GM12878 (cell line): ENCODE results near the gene ASB4. TPM values are rescaled to one million over a fixed set of nuclear protein-coding genes. Genes with fewer than 3 reads are reported as not detected.

Experiments used
- ATAC-seq: fragments of 200-7000 bp; cut with Tn5 transposase; 3 replicates; pipeline ENCODE4 v1.9.1; 2020; ENCODE audit warnings: mild to moderate bottlenecking, moderate library complexity
- BruUV-seq: library from RNA; stranded (reverse); fragments of 400-500 nt; replicated peaks from 2 replicates; lab custom pipeline; 2021; lab: Mats Ljungman, UMichigan
- CTCF ChIA-PET: fragments of 300-600 bp; sonication (Branson Sonifier 250); formaldehyde crosslinking; extraction: SDS; loops from one replicate; lab custom pipeline; 2021; ENCODE audit warnings: inconsistent platforms; lab: Yijun Ruan, JAX
- POLR2A ChIA-PET: fragments of 350-600 bp; formaldehyde crosslinking; extraction: SDS; loops from one replicate; lab custom pipeline; 2021; ENCODE audit warnings: inconsistent platforms; lab: Charles Lee
- RAD21 ChIA-PET: fragments of 300-600 bp; sonication (Branson Sonifier 250); formaldehyde crosslinking; loops from one replicate; lab custom pipeline; 2023; ENCODE audit warnings: antibody characterized with exemption; ENCODE audit not compliant: unreplicated experiment; lab: Charles Lee
- SMC1A ChIA-PET: fragments of 300-600 bp; sonication (Branson Sonifier 250); formaldehyde crosslinking; loops from one replicate; lab custom pipeline; 2023; ENCODE audit not compliant: unreplicated experiment, uncharacterized antibody; lab: Charles Lee
- DNase-seq: peaks from one replicate; pipeline ENCODE4 v3.0.0-alpha.2; 2011; ENCODE audit warnings: low read depth, low spot score
- FAIRE-seq: peaks from 3 replicates; lab custom pipeline; 2011; peaks lifted over from hg19 to GRCh38; lab: Jason Lieb, UNC
- H2AFZ ChIP-seq: 2 replicates; pipeline ENCODE4 v1.6.0; 2011; ENCODE audit warnings: low read depth, low read length, control low read depth; ENCODE audit not compliant: control insufficient read depth
- H3K27ac ChIP-seq: 2 replicates; pipeline ENCODE4 v1.5.1; 2011; ENCODE audit warnings: control low read depth; ENCODE audit not compliant: control insufficient read depth, insufficient read depth
- H3K27me3 ChIP-seq, 2 experiments: replicated peaks in 1 of 2; 2 replicates each; pipeline versions ENCODE4 v1.6.0 to v1.6.1; 2011; ENCODE audit warnings: low read length in 1 of 2; ENCODE audit not compliant: control insufficient read depth in 2 of 2, insufficient read depth in 2 of 2
- H3K36me3 ChIP-seq, 2 experiments: 2 replicates each; pipeline ENCODE4 v1.5.1; 2011; ENCODE audit warnings: low read length in 1 of 2; ENCODE audit not compliant: control insufficient read depth in 2 of 2, insufficient read depth in 2 of 2
- H3K4me1 ChIP-seq: 2 replicates; pipeline ENCODE4 v1.6.1; 2011; ENCODE audit warnings: mild to moderate bottlenecking, low read length, moderate library complexity, mixed read lengths; ENCODE audit not compliant: control insufficient read depth, insufficient read depth
- H3K4me2 ChIP-seq: 2 replicates; pipeline ENCODE4 v1.6.0; 2011; ENCODE audit warnings: control low read depth; ENCODE audit not compliant: control insufficient read depth, insufficient read depth
- H3K4me3 ChIP-seq: fragments of 200-600 bp; sonication (generic); 2 replicates; pipeline ENCODE4 v1.5.1; 2016
- H3K79me2 ChIP-seq: 2 replicates; pipeline ENCODE4 v1.6.0; 2011; ENCODE audit warnings: low read length; ENCODE audit not compliant: control insufficient read depth, insufficient read depth
- H3K9ac ChIP-seq: 2 replicates; pipeline ENCODE4 v1.8.0; 2011; ENCODE audit warnings: low read length, control low read depth, mixed read lengths; ENCODE audit not compliant: control insufficient read depth, insufficient read depth
- H3K9me3 ChIP-seq: replicated peaks from 3 replicates; pipeline ENCODE4 v1.5.1; 2011; ENCODE audit warnings: mild to moderate bottlenecking, low read length; ENCODE audit not compliant: control insufficient read depth, insufficient read depth
- H4K20me1 ChIP-seq: 2 replicates; pipeline ENCODE4 v1.6.0; 2011; ENCODE audit not compliant: control insufficient read depth, insufficient read depth
- HDAC2 ChIP-seq: fragments of 200-600 bp; sonication (generic); IDR thresholded peaks from 2 replicates; pipeline ENCODE4 v1.6.1; 2017
- MXI1 ChIP-seq: fragments of 150-350 bp; IDR thresholded peaks from 2 replicates; pipeline ENCODE4 v1.6.1; 2011; ENCODE audit warnings: low read depth, mild to moderate bottlenecking, inconsistent platforms, low read length, improper control_type of control experiment
- RCOR1 ChIP-seq: conservative IDR thresholded peaks from 2 replicates; pipeline ENCODE4 v1.6.1; 2012; ENCODE audit warnings: low read depth, low read length, improper control_type of control experiment
- ZNF207 ChIP-seq: fragments of 450-650 bp; IDR thresholded peaks from 2 replicates; pipeline ENCODE4 v1.6.1; 2014; ENCODE audit warnings: antibody characterized with exemption, mild to moderate bottlenecking, borderline replicate concordance
- WGBS: methylation state at CpG from one replicate; pipeline ENCODE4 v1.1.6; 2016; ENCODE audit warnings: low lambda C conversion rate; ENCODE audit not compliant: insufficient replicate concordance, insufficient coverage; ENCODE audit errors: missing lambda C conversion rate; 5-methylcytosine and 5-hydroxymethylcytosine counted together
- in situ Hi-C: fragments of 300-500 bp; cut with MboI; formaldehyde crosslinking; loops from 9 replicates; pipeline ENCODE4 v1.14.3; 2018; ENCODE audit warnings: mixed read lengths
- intact Hi-C: fragments of 100-400 bp; cut with micrococcal nuclease; formaldehyde crosslinking; loops from one replicate; pipeline ENCODE4 v1.14.2; 2022; ENCODE audit not compliant: unreplicated experiment
- polyA plus RNA-seq, 11 experiments: library from polyadenylated mRNA; depleted of rRNA in 4 of 11; unstranded in 6 of 11; stranded (reverse) in 5 of 11; fragments of >200 nt; fragmentation: Nextera tagmentation in 4 of 11; fragmentation: Illumina TruSeq in 1 of 11; extraction: Ambion mirVana in 4 of 11; extraction: Trizol in 1 of 11; gene quantifications; 1 replicate in 1 of 11; 2 replicates in 10 of 11; pipeline versions ENCODE4 v1.2.1 to v1.2.3, GENCODE V29; 2011 to 2016; ENCODE audit warnings: inconsistent platforms in 2 of 11, missing spikeins in 2 of 11, low read depth in 1 of 11
- total RNA-seq, 4 experiments: library from RNA; depleted of rRNA in 3 of 4; stranded (reverse); fragments of >200 nt in 3 of 4; fragmentation: Illumina TruSeq in 1 of 4; extraction: Trizol in 1 of 4; gene quantifications; 2 replicates each; pipeline versions ENCODE4 v1.2.1 to v1.2.3, GENCODE V29; 2013 to 2021
- TF ChIP-seq, protein P1 (sequence below): fragments of 450-650 bp; formaldehyde crosslinking; IDR thresholded peaks from 2 replicates; pipeline ENCODE4 v1.4.0; 2022; ENCODE audit warnings: mild to moderate bottlenecking, moderate library complexity
- TF ChIP-seq, protein P2 (sequence below): fragments of 150-350 bp; IDR thresholded peaks from 2 replicates; pipeline ENCODE4 v1.6.1; 2016; ENCODE audit warnings: low read depth, low read length
- TF ChIP-seq, protein P3 (sequence below): IDR thresholded peaks from 2 replicates; pipeline ENCODE4 v1.6.1; 2011; ENCODE audit warnings: borderline replicate concordance, low read depth, mild to moderate bottlenecking, moderate library complexity, mixed read lengths, low read length; ENCODE audit not compliant: insufficient read depth; ENCODE audit errors: extremely low read length
- TF ChIP-seq, protein P4 (sequence below): fragments of 450-650 bp; conservative IDR thresholded peaks from 2 replicates; pipeline ENCODE4 v1.6.1; 2017; ENCODE audit warnings: mild to moderate bottlenecking, moderate library complexity
- TF ChIP-seq, protein P5 (sequence below): fragments of 450-650 bp; IDR thresholded peaks from 2 replicates; pipeline ENCODE4 v1.6.1; 2017; ENCODE audit warnings: borderline replicate concordance
- TF ChIP-seq, protein P6 (sequence below): fragments of 450-650 bp; IDR thresholded peaks from 2 replicates; pipeline ENCODE4 v1.6.1; 2017; ENCODE audit warnings: mild to moderate bottlenecking

ASB4 gene
- total and polyA plus RNA-seq, 10 of the 15 experiments (the other 5 are each of a cell fraction or from before 2014, with no cell fraction given): 0.12 to 1.1 TPM; not detected in 8

DNA sequence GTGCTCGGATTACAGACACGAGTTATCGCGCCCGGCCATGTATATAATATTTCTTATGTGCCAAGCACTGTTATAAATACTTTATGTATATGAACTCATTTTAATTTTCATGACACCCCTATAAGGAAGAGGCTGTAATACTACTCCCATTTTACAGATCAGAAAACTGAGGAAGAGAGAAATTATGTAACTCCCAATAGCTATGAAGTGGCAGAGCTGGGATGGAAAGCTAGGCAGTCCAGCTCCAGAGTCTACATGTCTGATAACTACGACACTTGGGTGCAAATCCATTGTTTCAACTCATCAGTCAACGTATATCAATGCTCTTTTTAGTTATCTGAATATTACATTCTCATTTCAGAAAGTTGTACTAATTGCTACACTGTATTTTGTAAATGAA, 93.6 kb downstream of the ASB4 start:
- Histone ChIP-seq H3K9me3 (no peaks in the 10 kb centered on the region), H3K9ac (no peak overlapping the region), H3K4me1 (no peaks in the 10 kb centered on the region), H3K36me3 (no peaks in the 10 kb centered on the region), H3K27ac (no peak overlapping the region), H2AFZ (no peak overlapping the region), H3K4me2 (no peak overlapping the region), H3K4me3 (no peak overlapping the region), H3K79me2 (no peaks in the 10 kb centered on the region), H4K20me1 (no peaks in the 10 kb centered on the region; the same call in 1 of the 2 replicates), H3K27me3 (no peaks in the 10 kb centered on the region)
- RAD21 ChIA-PET: no interaction called here
- FAIRE-seq (no peak), ATAC-seq (no peak), DNase-seq (no peak)
- intact Hi-C loops (no loop called here), in situ Hi-C loops (no loop called here)
- CTCF ChIA-PET: interaction anchor here (0.6 kb wide), 1 partner anchor 541 kb away, joined by 3 read pairs; no protein-coding TSS in a partner anchor
- 59% methylated on average over 7 of the region's 7 CpGs for WGBS
- POLR2A ChIA-PET: no interaction called here
- SMC1A ChIA-PET: no interaction called here
- BruUV-seq: no TSS peak
- no peak for TF ChIP-seq HDAC2
- TF ChIP-seq, protein P1, sequence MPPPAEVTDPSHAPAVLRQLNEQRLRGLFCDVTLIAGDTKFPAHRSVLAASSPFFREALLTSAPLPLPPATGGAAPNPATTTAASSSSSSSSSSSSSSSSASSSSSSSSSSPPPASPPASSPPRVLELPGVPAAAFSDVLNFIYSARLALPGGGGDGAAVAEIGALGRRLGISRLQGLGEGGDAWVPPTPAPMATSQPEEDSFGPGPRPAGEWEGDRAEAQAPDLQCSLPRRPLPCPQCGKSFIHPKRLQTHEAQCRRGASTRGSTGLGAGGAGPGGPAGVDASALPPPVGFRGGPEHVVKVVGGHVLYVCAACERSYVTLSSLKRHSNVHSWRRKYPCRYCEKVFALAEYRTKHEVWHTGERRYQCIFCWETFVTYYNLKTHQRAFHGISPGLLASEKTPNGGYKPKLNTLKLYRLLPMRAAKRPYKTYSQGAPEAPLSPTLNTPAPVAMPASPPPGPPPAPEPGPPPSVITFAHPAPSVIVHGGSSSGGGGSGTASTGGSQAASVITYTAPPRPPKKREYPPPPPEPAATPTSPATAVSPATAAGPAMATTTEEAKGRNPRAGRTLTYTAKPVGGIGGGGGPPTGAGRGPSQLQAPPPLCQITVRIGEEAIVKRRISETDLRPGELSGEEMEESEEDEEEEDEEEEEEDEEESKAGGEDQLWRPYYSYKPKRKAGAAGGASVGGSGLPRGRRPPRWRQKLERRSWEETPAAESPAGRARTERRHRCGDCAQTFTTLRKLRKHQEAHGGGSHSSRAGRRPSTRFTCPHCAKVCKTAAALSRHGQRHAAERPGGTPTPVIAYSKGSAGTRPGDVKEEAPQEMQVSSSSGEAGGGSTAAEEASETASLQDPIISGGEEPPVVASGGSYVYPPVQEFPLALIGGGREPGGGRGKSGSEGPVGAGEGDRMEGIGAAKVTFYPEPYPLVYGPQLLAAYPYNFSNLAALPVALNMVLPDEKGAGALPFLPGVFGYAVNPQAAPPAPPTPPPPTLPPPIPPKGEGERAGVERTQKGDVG (CRISPR knock-in tag): no peak
- TF ChIP-seq, protein P2, sequence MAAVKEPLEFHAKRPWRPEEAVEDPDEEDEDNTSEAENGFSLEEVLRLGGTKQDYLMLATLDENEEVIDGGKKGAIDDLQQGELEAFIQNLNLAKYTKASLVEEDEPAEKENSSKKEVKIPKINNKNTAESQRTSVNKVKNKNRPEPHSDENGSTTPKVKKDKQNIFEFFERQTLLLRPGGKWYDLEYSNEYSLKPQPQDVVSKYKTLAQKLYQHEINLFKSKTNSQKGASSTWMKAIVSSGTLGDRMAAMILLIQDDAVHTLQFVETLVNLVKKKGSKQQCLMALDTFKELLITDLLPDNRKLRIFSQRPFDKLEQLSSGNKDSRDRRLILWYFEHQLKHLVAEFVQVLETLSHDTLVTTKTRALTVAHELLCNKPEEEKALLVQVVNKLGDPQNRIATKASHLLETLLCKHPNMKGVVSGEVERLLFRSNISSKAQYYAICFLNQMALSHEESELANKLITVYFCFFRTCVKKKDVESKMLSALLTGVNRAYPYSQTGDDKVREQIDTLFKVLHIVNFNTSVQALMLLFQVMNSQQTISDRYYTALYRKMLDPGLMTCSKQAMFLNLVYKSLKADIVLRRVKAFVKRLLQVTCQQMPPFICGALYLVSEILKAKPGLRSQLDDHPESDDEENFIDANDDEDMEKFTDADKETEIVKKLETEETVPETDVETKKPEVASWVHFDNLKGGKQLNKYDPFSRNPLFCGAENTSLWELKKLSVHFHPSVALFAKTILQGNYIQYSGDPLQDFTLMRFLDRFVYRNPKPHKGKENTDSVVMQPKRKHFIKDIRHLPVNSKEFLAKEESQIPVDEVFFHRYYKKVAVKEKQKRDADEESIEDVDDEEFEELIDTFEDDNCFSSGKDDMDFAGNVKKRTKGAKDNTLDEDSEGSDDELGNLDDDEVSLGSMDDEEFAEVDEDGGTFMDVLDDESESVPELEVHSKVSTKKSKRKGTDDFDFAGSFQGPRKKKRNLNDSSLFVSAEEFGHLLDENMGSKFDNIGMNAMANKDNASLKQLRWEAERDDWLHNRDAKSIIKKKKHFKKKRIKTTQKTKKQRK: no peak
- no peak for TF ChIP-seq MXI1
- TF ChIP-seq, protein P3, sequence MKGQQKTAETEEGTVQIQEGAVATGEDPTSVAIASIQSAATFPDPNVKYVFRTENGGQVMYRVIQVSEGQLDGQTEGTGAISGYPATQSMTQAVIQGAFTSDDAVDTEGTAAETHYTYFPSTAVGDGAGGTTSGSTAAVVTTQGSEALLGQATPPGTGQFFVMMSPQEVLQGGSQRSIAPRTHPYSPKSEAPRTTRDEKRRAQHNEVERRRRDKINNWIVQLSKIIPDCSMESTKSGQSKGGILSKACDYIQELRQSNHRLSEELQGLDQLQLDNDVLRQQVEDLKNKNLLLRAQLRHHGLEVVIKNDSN: no peak
- TF ChIP-seq RCOR1: no peak
- TF ChIP-seq, protein P4, sequence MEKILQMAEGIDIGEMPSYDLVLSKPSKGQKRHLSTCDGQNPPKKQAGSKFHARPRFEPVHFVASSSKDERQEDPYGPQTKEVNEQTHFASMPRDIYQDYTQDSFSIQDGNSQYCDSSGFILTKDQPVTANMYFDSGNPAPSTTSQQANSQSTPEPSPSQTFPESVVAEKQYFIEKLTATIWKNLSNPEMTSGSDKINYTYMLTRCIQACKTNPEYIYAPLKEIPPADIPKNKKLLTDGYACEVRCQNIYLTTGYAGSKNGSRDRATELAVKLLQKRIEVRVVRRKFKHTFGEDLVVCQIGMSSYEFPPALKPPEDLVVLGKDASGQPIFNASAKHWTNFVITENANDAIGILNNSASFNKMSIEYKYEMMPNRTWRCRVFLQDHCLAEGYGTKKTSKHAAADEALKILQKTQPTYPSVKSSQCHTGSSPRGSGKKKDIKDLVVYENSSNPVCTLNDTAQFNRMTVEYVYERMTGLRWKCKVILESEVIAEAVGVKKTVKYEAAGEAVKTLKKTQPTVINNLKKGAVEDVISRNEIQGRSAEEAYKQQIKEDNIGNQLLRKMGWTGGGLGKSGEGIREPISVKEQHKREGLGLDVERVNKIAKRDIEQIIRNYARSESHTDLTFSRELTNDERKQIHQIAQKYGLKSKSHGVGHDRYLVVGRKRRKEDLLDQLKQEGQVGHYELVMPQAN: no peak
- TF ChIP-seq, protein P5, sequence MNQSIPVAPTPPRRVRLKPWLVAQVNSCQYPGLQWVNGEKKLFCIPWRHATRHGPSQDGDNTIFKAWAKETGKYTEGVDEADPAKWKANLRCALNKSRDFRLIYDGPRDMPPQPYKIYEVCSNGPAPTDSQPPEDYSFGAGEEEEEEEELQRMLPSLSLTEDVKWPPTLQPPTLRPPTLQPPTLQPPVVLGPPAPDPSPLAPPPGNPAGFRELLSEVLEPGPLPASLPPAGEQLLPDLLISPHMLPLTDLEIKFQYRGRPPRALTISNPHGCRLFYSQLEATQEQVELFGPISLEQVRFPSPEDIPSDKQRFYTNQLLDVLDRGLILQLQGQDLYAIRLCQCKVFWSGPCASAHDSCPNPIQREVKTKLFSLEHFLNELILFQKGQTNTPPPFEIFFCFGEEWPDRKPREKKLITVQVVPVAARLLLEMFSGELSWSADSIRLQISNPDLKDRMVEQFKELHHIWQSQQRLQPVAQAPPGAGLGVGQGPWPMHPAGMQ: no peak
- no peak for TF ChIP-seq ZNF207
- TF ChIP-seq, protein P6, sequence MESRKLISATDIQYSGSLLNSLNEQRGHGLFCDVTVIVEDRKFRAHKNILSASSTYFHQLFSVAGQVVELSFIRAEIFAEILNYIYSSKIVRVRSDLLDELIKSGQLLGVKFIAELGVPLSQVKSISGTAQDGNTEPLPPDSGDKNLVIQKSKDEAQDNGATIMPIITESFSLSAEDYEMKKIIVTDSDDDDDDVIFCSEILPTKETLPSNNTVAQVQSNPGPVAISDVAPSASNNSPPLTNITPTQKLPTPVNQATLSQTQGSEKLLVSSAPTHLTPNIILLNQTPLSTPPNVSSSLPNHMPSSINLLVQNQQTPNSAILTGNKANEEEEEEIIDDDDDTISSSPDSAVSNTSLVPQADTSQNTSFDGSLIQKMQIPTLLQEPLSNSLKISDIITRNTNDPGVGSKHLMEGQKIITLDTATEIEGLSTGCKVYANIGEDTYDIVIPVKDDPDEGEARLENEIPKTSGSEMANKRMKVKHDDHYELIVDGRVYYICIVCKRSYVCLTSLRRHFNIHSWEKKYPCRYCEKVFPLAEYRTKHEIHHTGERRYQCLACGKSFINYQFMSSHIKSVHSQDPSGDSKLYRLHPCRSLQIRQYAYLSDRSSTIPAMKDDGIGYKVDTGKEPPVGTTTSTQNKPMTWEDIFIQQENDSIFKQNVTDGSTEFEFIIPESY: no peak
